PC-3 (cell line): Measurements from ENCODE around the gene HCCS. TPM values are rescaled to one million over a fixed set of nuclear protein-coding genes. Genes with fewer than 3 reads are reported as not detected.

Experiments
- ATAC-seq: fragments of 200-7000 bp; cut with Tn5 transposase; 2 replicates; pipeline ENCODE4 v1.9.1; 2020; ENCODE audit warnings: mild to moderate bottlenecking, moderate library complexity
- BruUV-seq: library from RNA; stranded (reverse); fragments of 400-500 nt; replicated peaks from 2 replicates; lab custom pipeline; 2021; lab: Mats Ljungman, UMichigan
- CTCF ChIA-PET: fragments of 300-600 bp; sonication (Branson Sonifier 250); formaldehyde crosslinking; loops from one replicate; lab custom pipeline; 2022; ENCODE audit warnings: antibody characterized with exemption; lab: Charles Lee
- POLR2A ChIA-PET: fragments of 300-600 bp; sonication (Branson Sonifier 250); formaldehyde crosslinking; loops from one replicate; lab custom pipeline; 2022; ENCODE audit warnings: antibody characterized with exemption; ENCODE audit not compliant: unreplicated experiment; lab: Charles Lee
- DNase-seq: peaks from one replicate; pipeline ENCODE4 v3.0.0-alpha.2; 2015
- H2AFZ ChIP-seq: fragments of 300-600 bp; sonication (generic); 2 replicates; pipeline ENCODE4 v1.6.0; 2016; ENCODE audit warnings: antibody characterized with exemption, low read length
- H3F3A ChIP-seq: fragments of 300-600 bp; sonication (generic); one replicate; pipeline ENCODE4 v1.6.0; 2017; ENCODE audit warnings: antibody characterized with exemption, low read length, control low read depth, mild to moderate bottlenecking; ENCODE audit not compliant: unreplicated experiment
- H3K27ac ChIP-seq: fragments of 300-600 bp; sonication (generic); 2 replicates; pipeline ENCODE4 v1.5.1; 2016; ENCODE audit warnings: mild to moderate bottlenecking, low read length
- H3K27me3 ChIP-seq: fragments of 300-600 bp; sonication (generic); 2 replicates; pipeline ENCODE4 v1.6.1; 2016; ENCODE audit warnings: low read length, mixed read lengths
- H3K36me3 ChIP-seq: fragments of 300-600 bp; sonication (generic); 2 replicates; pipeline ENCODE4 v1.6.1; 2016; ENCODE audit warnings: low read depth, mixed run types, low read length, mixed read lengths
- H3K4me1 ChIP-seq: fragments of 300-600 bp; sonication (generic); 2 replicates; pipeline ENCODE4 v1.5.1; 2016; ENCODE audit warnings: low read length; ENCODE audit not compliant: insufficient read depth
- H3K4me2 ChIP-seq: fragments of 300-600 bp; sonication (generic); 2 replicates; pipeline ENCODE4 v1.6.0; 2016; ENCODE audit warnings: low read length
- H3K4me3 ChIP-seq: fragments of 300-600 bp; sonication (generic); 2 replicates; pipeline ENCODE4 v1.5.1; 2016; ENCODE audit warnings: mild to moderate bottlenecking, low read length, mixed read lengths
- H3K79me2 ChIP-seq: fragments of 300-600 bp; sonication (generic); 2 replicates; pipeline ENCODE4 v1.6.1; 2017; ENCODE audit warnings: low read length, mixed read lengths
- H3K9ac ChIP-seq: fragments of 300-600 bp; sonication (generic); 2 replicates; pipeline ENCODE4 v1.6.0; 2016; ENCODE audit warnings: mild to moderate bottlenecking, low read length
- H3K9me2 ChIP-seq: fragments of 300-600 bp; sonication (generic); replicated peaks from 2 replicates; pipeline ENCODE4 v1.6.1; 2016; ENCODE audit warnings: mixed run types, low read length, mixed read lengths
- H3K9me3 ChIP-seq: fragments of 300-600 bp; sonication (generic); 2 replicates; pipeline ENCODE4 v1.6.1; 2016; ENCODE audit warnings: low read length, mixed read lengths
- H4K20me1 ChIP-seq: fragments of 300-600 bp; sonication (generic); 2 replicates; pipeline ENCODE4 v1.6.1; 2016; ENCODE audit warnings: low read length, mixed read lengths
- CTCF ChIP-seq: fragments of 300-600 bp; sonication (generic); conservative IDR thresholded peaks from 2 replicates; pipeline ENCODE4 v1.5.1; 2017; ENCODE audit warnings: antibody characterized with exemption, low read depth, mild to moderate bottlenecking, low read length
- EZH2 ChIP-seq: fragments of 300-600 bp; sonication (generic); IDR thresholded peaks from one replicate; pipeline ENCODE4 v1.6.1; 2017; ENCODE audit warnings: antibody characterized with exemption, mild to moderate bottlenecking, low read length; ENCODE audit not compliant: unreplicated experiment
- EZH2phosphoT487 ChIP-seq: fragments of 300-600 bp; sonication (generic); IDR thresholded peaks from 2 replicates; pipeline ENCODE4 v1.6.1; 2018; ENCODE audit warnings: mild to moderate bottlenecking, antibody characterized with exemption, low read length, borderline replicate concordance
- intact Hi-C: fragments of 100-400 bp; cut with micrococcal nuclease; formaldehyde crosslinking; loops from 2 replicates; pipeline ENCODE4 v1.9.0; 2023
- total RNA-seq: library from RNA; depleted of rRNA; stranded (reverse); fragments of >200 nt; gene quantifications from 2 replicates; pipeline ENCODE4 v1.2.3, GENCODE V29; 2014

HCCS gene
- total RNA-seq, 1 experiment from 2014 or later, result 54.4 TPM

- H3K27ac ChIP-seq, result no peak overlapping the region
- H3K27me3 ChIP-seq, result no peaks in the 10 kb centered on the region
- H3K4me2 ChIP-seq, result no peak overlapping the region
- H2AFZ ChIP-seq, result no peak overlapping the region
- H3K4me1 ChIP-seq, result no peaks in the 10 kb centered on the region
- H3F3A ChIP-seq, result no peaks in the 10 kb centered on the region
- ChIA-PET CTCF (no interaction called here), POLR2A (no interaction called here)
- no peaks in the 10 kb centered on the region for H3K9me3 ChIP-seq
- intact Hi-C loops, result no loop called here
- no peak for TF ChIP-seq CTCF
- TF ChIP-seq EZH2phosphoT487, result no peak
- TF ChIP-seq EZH2, result no peak
- H3K9me2 ChIP-seq, result no peaks in the 10 kb centered on the region
- ATAC-seq (no peak), DNase-seq (no peak)
- BruUV-seq, result no TSS peak
- H3K36me3 ChIP-seq, result peaks cover 36% of the 10 kb centered on the region
- H3K79me2 ChIP-seq, result no peaks in the 10 kb centered on the region
- no peak overlapping the region for H3K4me3 ChIP-seq
- no peak overlapping the region for H3K9ac ChIP-seq
- no peaks in the 10 kb centered on the region for H4K20me1 ChIP-seq
These were observed 13.0 kb downstream of the HCCS start for GRCh38 chrX:11124112-11124511.

- CTCF ChIA-PET, result no interaction called here
- Histone ChIP-seq H4K20me1 (no peaks in the 10 kb centered on the region), H3K4me1 (no peaks in the 10 kb centered on the region), H3K27me3 (no peaks in the 10 kb centered on the region), H3K27ac (no peak overlapping the region), H3K4me2 (no peak overlapping the region), H3K36me3 (peaks cover 26% of the 10 kb centered on the region), H3K9me2 (no peaks in the 10 kb centered on the region), H3K79me2 (no peaks in the 10 kb centered on the region), H3K9ac (no peak overlapping the region), H3K4me3 (no peak overlapping the region), H3K9me3 (no peaks in the 10 kb centered on the region), H3F3A (no peaks in the 10 kb centered on the region), H2AFZ (no peak overlapping the region)
- ATAC-seq (no peak), DNase-seq (no peak)
- intact Hi-C loops, result no loop called here
- POLR2A ChIA-PET, result no interaction called here
- BruUV-seq, result no TSS peak
- TF ChIP-seq EZH2phosphoT487, result no peak
- no peak for TF ChIP-seq EZH2
- TF ChIP-seq CTCF, result no peak
These were observed 13.9 kb downstream of the HCCS start for GRCh38 chrX:11125060-11125459.

GRCh38 chrX:11129534-11130105 is 18.5 kb downstream of the HCCS start:
- Histone ChIP-seq H3K27me3 (no peaks in the 10 kb centered on the region), H3K36me3 (no peaks in the 10 kb centered on the region), H4K20me1 (no peaks in the 10 kb centered on the region), H3K4me2 (no peak overlapping the region), H3K9me2 (no peaks in the 10 kb centered on the region), H2AFZ (no peak overlapping the region), H3F3A (no peaks in the 10 kb centered on the region), H3K79me2 (no peaks in the 10 kb centered on the region), H3K27ac (no peak overlapping the region), H3K4me1 (no peaks in the 10 kb centered on the region), H3K4me3 (no peak overlapping the region), H3K9ac (no peak overlapping the region), H3K9me3 (no peaks in the 10 kb centered on the region)
- BruUV-seq, result no TSS peak
- intact Hi-C loops, result no loop called here
- ChIA-PET CTCF (no interaction called here), POLR2A (no interaction called here)
- no peak for TF ChIP-seq CTCF
- no peak for TF ChIP-seq EZH2phosphoT487
- no peak for TF ChIP-seq EZH2
- DNase-seq (no peak), ATAC-seq (no peak)
